GM18517 (cell line): ENCODE data around the gene ARSA.

Experiments used
- ATAC-seq: cut with Tn5 transposase; IDR thresholded peaks from one replicate; pipeline ENCODE4 v1.9.1; 2021; ENCODE audit warnings: mild to moderate bottlenecking, moderate library complexity; ENCODE audit not compliant: unreplicated experiment

The ARSA gene

DNA sequence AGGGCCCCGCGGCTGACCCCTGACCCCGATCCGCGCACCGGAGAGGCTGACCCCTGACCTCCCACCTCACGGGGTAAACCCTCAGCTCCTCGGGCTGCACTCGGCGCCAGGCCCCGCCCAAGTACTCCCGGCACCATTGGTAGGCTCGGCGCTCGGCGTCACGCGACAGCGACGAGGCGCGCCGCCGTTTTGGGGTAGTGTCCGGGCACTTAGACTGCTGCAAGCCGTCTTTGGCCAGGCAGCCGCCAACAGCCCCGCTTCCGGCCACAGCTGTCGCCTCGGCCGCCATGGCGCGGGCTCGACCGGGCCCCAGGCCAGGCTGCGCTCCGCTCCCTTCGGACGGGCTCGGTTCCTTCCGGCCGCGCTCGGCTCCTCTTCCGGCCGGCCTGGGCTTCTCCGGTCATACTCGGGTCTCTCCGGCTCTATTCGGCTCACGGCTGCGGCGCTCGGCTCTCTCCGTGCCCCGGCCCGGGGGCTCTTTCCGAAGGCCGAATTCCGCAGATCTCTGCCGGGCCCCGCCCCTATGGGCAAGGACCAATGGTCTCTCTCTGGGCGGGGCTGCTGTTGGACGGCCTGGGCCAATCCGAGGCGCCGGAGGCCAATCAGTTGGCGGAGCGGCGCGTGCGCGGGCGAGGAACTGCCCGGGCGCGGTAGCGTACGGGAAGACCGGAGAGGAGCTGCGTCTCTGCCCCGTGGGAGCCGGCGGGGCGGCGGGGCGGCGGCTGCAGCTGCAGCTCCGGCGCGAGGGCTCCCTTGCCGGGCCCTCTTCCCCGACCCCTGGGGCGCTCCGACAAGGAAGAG lies 45.3 kb downstream of the ARSA start, which contains the start of gene CHKB:
Gene CHKB, minus strand, starts transcription at position 357 of the 801 bp plus-strand sequence. Its CDS starts 68 bp downstream, at position 289.
- ATAC-seq = peak; percentile 89

DNA sequence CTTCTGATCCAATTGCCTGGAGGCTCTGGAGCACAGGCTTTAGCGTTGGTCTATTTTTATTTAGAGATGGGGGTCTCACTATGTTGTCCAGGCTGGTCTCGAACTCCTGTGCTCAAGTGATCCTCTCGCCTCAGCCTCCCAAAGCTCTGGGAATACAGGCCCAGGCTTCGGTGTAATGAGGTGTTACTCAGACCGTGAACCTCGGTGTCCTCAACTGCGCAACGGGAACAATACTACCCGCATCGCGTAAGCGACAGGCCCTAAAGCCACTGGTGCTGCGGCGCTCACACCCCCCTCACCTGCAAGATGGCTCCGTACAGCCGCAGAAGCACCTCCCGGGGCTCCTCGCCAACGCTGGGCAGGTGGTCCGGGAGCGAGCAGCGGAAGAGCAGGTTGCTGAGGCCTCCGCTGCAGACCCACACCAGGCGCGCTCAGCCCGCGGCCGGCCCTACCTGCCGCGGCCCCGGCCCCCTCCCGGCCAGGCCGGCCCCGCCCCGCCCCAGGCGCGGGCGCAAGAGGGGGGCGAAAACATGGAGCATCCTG lies 45.9 kb downstream of the ARSA start:
- ATAC-seq = no peak

DNA sequence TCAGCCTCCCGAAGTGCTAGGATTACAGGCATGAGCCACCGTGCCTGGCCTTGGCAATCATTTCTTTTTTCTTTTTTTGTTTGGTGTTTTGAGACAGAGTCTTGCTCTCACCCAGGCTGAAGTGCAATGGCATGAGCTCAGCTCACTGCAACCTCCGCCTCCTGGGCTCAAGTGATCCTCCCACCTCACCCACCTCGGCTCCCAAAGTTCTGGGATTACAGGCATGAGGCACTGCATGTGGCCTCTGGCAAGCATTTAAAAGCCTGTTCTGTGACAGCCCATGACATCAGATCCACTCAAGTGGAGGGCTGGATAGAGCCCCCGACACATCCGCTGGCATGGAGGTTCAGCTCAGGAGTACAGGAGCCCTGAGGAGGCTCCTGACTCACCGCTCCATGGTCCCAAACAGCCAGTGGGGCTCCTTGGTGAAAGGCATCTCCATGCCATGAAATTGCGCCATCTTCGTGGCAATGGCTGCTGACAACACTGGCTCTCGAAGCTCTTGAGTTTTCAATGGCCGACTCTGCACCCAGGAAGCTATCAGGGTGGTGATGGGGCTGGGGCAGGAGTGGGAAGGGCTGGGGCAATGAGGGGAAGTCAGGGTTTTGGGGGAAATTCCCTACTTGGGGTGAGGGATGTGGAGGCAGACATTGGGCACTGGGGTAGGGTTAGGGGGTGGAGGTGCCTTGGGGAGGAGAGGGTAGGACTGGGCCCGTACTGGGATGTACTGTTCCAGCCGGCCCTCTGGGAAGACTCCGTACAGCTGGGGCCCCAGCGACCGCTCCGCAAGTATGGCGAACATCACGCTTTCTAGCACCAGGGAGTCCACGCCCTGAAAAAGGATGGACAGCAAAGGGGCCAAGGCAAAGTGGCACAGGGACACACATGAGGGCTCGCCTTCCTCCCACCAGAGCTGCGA lies 46.7 kb downstream of the ARSA start:
- ATAC-seq = no peak

DNA sequence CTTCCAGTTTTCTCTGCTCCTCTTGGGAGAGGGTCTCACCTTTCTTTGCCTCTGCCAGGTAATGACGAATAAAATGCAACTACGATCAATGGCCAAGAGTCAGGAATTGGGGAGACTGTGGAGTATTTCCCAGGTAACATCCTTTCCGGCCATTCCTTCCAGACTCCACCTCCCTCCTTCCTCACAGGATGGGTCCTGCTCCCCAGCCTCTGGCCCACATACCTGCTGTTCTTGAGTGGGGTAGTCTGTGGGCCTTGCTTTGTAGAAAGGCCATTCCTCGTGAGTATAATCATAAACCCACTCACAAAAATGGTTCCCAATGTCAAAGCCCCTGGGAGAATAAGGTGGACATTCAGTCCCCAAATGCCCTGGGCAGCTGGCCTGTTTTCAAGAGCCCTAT lies 48.2 kb downstream of the ARSA start:
- no peak for ATAC-seq

DNA sequence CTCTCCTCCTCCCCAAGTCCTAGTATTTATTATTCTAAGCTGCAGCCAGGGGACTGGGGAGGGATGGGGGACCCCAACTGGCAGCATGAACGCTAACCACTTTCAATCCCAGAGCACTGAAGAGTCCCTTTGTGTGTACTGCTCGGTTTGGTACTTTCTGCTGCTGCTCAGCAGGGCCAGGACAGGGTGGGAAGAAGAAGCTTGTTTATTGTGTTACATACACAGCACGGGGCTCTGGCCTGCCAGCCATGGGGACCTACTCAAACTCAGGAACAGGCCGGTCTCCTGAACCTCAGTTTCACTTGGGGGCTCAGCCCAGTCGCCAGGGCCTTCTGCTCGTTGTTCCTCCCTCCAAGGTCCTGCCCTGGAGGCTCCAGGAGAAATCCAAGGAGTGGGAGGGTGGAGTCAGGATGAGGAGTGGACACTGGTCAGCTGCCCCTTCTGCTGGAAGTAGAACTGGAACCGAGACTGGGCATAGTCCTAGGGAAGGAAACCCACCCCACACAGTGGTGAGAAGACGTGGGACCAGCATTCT lies 49.1 kb downstream of the ARSA start:
- ATAC-seq = no peak

DNA sequence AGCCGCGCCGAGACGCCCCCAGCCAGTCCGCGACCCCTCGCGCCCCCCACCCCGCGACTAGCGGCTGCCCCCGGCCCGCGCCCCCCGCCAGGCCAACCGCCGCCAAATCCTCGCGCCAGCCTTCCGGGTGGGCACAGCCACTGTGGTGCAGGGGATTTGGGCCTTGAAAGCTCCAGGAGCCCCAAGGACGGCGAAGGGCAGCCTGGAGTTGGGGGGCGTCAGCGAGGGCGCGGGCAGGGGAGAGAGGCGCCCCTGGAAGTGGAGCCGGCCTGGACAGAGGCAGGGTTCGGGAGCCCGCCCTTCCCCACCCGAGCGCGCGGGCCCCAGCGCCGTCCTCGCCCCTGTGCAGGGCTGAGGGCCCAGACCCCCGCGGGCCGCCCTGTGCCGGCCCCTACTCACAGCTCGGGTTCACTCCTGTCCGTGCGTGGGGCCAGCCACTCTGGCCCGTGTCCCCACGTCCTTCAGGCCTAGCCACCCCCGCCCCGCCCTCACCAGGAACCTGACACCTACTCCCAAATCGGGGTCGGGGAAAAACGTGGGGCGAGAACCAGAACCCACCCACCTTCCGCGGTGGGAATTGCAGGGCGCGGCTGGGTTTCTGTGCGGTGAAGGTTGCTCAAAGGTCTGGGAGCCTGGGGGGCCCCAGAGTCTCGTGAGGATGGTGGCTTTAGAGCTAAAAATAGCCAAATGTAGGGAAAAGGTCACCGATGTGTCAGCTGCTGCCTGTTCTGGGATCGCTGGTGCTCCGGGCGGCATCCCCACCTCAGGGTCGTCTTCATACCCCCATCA lies 49.8 kb downstream of the ARSA start, which contains the start of gene CPT1B:
Gene CPT1B, minus strand, starts transcription at position 441 of the 789 bp plus-strand sequence. CDS start 512 bp downstream, outside the sequence.
- ATAC-seq = no peak

DNA sequence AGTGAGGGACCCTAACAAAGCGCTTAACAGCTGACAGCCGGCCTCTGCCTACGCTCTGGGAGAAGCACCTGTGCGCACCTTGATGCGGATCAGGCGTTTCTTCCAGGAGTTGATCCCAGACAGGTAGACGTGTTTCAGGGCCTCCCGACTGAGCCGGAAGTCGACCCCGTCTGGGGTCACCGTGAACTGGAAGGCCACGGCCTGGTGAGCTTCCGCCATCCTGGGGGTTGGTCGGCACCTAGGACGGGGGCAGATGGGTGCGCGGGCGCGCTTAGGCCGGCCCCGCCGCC lies 50.3 kb downstream of the ARSA start:
- no peak for ATAC-seq

DNA sequence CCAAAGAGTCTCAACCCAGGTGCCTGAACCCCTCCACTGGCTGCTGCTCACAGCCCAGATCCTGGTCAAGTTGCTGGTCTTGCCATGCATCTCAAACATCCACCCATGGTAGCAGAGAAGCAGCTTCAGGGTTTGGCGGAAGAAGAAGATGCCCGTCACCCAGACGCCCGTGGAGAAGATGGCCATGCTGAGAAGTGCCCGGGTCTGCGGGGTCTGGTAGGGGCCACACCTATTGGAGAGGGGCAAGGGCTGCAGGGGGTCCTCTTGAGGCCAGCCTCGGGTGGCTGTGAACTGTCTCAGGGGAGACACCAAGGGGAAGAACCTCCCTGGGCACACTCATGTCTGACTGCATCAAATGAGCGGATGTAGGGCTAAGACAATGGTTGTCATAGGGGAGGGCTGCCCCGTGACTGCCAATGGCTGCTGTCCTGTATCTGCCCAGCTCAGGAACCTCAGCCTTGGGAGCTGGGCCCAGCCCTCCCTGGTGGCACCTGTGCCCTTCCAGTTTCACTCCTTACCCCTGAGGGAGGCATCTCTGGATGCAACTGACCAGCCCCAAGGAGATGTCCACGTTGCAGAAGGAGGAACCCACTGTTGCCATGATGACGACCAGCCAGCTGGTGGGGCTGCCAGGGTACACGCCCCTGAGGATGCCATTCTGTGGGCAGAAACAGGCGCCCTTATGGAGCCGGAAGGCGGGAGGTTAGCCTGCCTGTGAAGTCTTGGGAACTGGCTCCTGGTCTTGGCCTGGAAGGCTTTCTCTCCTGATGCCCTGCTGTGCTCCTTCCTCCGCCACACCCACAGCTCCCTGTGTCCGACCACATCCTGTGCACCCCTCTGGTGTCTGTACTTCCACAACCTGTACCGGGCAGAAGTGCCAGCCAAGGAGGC lies 50.9 kb downstream of the ARSA start:
- ATAC-seq = no peak

DNA sequence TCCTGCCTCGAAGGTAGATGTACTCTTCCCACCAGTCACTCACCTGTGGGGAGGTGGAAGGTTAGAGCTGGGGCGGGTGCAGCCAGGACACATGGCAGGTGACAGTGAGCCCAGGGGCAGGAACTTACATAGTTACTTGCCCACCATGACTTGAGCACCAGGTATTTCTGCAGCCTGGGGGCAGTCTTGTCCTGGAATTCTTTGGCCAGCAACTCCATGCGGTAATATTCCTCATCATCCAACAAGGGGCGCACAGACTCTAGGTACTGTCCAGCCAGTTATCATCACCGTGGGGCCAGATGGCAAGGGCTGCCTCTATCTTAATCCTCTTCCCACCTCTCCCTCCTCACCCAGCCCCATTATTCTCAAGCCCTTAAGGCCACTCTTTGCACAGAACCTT lies 51.9 kb downstream of the ARSA start:
- ATAC-seq = no peak

DNA sequence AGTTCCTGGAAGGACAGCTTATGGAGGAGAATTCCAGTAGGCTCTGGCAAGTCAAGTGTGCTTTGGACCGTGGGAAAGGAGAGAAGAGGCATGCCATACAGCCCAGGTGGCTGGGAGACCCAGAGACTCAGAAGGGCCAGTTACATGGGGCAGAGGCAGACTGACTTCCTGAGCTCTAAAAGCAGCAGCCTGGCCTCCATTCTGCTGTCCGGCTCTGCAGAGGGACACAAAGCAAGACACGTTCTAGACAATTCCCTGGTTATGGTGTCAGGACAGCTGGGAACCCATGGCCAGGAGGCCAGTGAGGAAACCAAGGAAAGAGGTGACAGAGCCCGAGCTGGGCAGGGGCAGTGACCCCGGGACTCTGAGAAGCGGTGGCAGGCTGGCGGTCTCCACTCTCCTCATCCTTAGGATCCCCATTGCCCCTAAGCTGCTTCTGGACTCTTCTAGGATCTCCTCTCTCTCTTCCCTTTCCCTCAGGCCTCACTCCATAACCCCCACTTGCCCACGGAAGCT lies 52.5 kb downstream of the ARSA start:
- no peak for ATAC-seq
